WTC11 (cell line): ENCODE data around the gene SPTBN4. TPM values are rescaled to one million over a fixed set of nuclear protein-coding genes. Genes with fewer than 3 reads are reported as not detected.

Source experiments
- AR ChIP-seq: fragments of 250-450 bp; sonication (Bioruptor Pico); IDR thresholded peaks from 2 replicates; pipeline ENCODE4 v1.9.0; 2021; ENCODE audit warnings: mild to moderate bottlenecking
- ATF1 ChIP-seq: sonication (generic); formaldehyde crosslinking; IDR thresholded peaks from 2 replicates; pipeline ENCODE4 v1.8.1; 2023; ENCODE audit warnings: mild to moderate bottlenecking, moderate library complexity, missing genetic modification reagents
- CBFB ChIP-seq: sonication (generic); formaldehyde crosslinking; IDR thresholded peaks from 2 replicates; pipeline ENCODE4 v1.8.1; 2022; ENCODE audit warnings: mild to moderate bottlenecking, low read depth, missing genetic modification reagents
- EMX1 ChIP-seq: fragments of 250-450 bp; sonication (Bioruptor Pico); IDR thresholded peaks from 2 replicates; pipeline ENCODE4 v1.8.0; 2021; ENCODE audit warnings: mild to moderate bottlenecking
- ESRRA ChIP-seq: sonication (generic); formaldehyde crosslinking; IDR thresholded peaks from 2 replicates; pipeline ENCODE4 v1.8.1; 2022; ENCODE audit warnings: mild to moderate bottlenecking, missing genetic modification reagents, borderline replicate concordance
- FOXK1 ChIP-seq: sonication (generic); formaldehyde crosslinking; IDR thresholded peaks from 2 replicates; pipeline ENCODE4 v1.8.0; 2022; ENCODE audit warnings: mild to moderate bottlenecking, moderate library complexity, missing genetic modification reagents
- FOXP4 ChIP-seq: sonication (generic); formaldehyde crosslinking; IDR thresholded peaks from 2 replicates; pipeline ENCODE4 v1.8.0; 2022; ENCODE audit warnings: mild to moderate bottlenecking, missing genetic modification reagents
- GRHL2 ChIP-seq: fragments of 250-450 bp; sonication (Bioruptor Pico); IDR thresholded peaks from 2 replicates; pipeline ENCODE4 v1.8.0; 2022; ENCODE audit warnings: mild to moderate bottlenecking, moderate library complexity; ENCODE audit not compliant: insufficient replicate concordance, severe bottlenecking
- HMGA2 ChIP-seq: fragments of 250-450 bp; sonication (Bioruptor Pico); IDR thresholded peaks from 2 replicates; pipeline ENCODE4 v1.4.0; 2021; ENCODE audit warnings: mild to moderate bottlenecking, moderate library complexity
- IRF2 ChIP-seq: sonication (generic); formaldehyde crosslinking; IDR thresholded peaks from 2 replicates; pipeline ENCODE4 v1.8.0; 2022; ENCODE audit warnings: low read depth, missing genetic modification reagents, borderline replicate concordance
- KAT7 ChIP-seq: sonication (generic); formaldehyde crosslinking; IDR thresholded peaks from 2 replicates; pipeline ENCODE4 v1.8.1; 2023; ENCODE audit warnings: missing genetic modification reagents, mild to moderate bottlenecking, borderline replicate concordance
- MXD4 ChIP-seq: fragments of 250-450 bp; sonication (Bioruptor Pico); IDR thresholded peaks from 2 replicates; pipeline ENCODE4 v1.8.0; 2021; ENCODE audit warnings: mild to moderate bottlenecking, moderate library complexity, borderline replicate concordance
- MYBL2 ChIP-seq: sonication (generic); formaldehyde crosslinking; IDR thresholded peaks from 2 replicates; pipeline ENCODE4 v1.8.1; 2023; ENCODE audit warnings: mild to moderate bottlenecking, moderate library complexity, missing genetic modification reagents
- NFE2L1 ChIP-seq: sonication (generic); formaldehyde crosslinking; IDR thresholded peaks from 2 replicates; pipeline ENCODE4 v1.8.1; 2023; ENCODE audit warnings: missing genetic modification reagents
- NR1H2 ChIP-seq: sonication (generic); formaldehyde crosslinking; IDR thresholded peaks from 2 replicates; pipeline ENCODE4 v1.9.0; 2021; ENCODE audit warnings: mild to moderate bottlenecking, moderate library complexity, missing genetic modification reagents
- NR2C2 ChIP-seq: sonication (generic); formaldehyde crosslinking; IDR thresholded peaks from 2 replicates; pipeline ENCODE4 v1.8.0; 2022; ENCODE audit warnings: mild to moderate bottlenecking, missing genetic modification reagents
- OVOL2 ChIP-seq: fragments of 250-450 bp; sonication (Bioruptor Pico); IDR thresholded peaks from 2 replicates; pipeline ENCODE4 v1.9.0; 2021; ENCODE audit warnings: mild to moderate bottlenecking, borderline replicate concordance
- RELA ChIP-seq: sonication (generic); formaldehyde crosslinking; IDR thresholded peaks from 2 replicates; pipeline ENCODE4 v1.8.1; 2022; ENCODE audit warnings: missing genetic modification reagents, mild to moderate bottlenecking, borderline replicate concordance
- TCF7 ChIP-seq: sonication (generic); formaldehyde crosslinking; IDR thresholded peaks from 2 replicates; pipeline ENCODE4 v1.8.0; 2022; ENCODE audit warnings: mild to moderate bottlenecking, low read depth, missing genetic modification reagents, moderate library complexity
- ZBTB21 ChIP-seq: sonication (generic); formaldehyde crosslinking; IDR thresholded peaks from 2 replicates; pipeline ENCODE4 v1.8.1; 2023; ENCODE audit warnings: mild to moderate bottlenecking, missing genetic modification reagents, borderline replicate concordance
- ZNF219 ChIP-seq: sonication (generic); formaldehyde crosslinking; IDR thresholded peaks from 2 replicates; pipeline ENCODE4 v1.8.0; 2023; ENCODE audit warnings: missing genetic modification reagents, mild to moderate bottlenecking, borderline replicate concordance
- ZNF232 ChIP-seq: sonication (generic); formaldehyde crosslinking; IDR thresholded peaks from 2 replicates; pipeline ENCODE4 v1.8.0; 2022; ENCODE audit warnings: mild to moderate bottlenecking, missing genetic modification reagents
- ZNF396 ChIP-seq: fragments of 250-450 bp; sonication (Bioruptor Pico); IDR thresholded peaks from 2 replicates; pipeline ENCODE4 v1.8.0; 2021; ENCODE audit warnings: mild to moderate bottlenecking, moderate library complexity, borderline replicate concordance
- ZNF512 ChIP-seq: sonication (generic); formaldehyde crosslinking; IDR thresholded peaks from 2 replicates; pipeline ENCODE4 v1.8.1; 2022; ENCODE audit warnings: missing genetic modification reagents, borderline replicate concordance
- total RNA-seq: library from RNA; stranded (reverse); gene quantifications from 3 replicates; pipeline ENCODE4 v1.2.3, GENCODE V29; 2021
- TF ChIP-seq, protein P1 (sequence below): sonication (generic); formaldehyde crosslinking; conservative IDR thresholded peaks from 2 replicates; pipeline ENCODE4 v1.8.1; 2022; ENCODE audit warnings: mild to moderate bottlenecking, missing genetic modification reagents
- TF ChIP-seq, protein P2 (sequence below): fragments of 250-450 bp; sonication (Bioruptor Pico); IDR thresholded peaks from 2 replicates; pipeline ENCODE4 v1.9.0; 2021; ENCODE audit warnings: moderate library complexity, mild to moderate bottlenecking, inconsistent platforms, borderline replicate concordance
- TF ChIP-seq, protein P3 (sequence below): sonication (generic); formaldehyde crosslinking; IDR thresholded peaks from 2 replicates; pipeline ENCODE4 v1.8.0; 2023; ENCODE audit warnings: missing genetic modification reagents, mild to moderate bottlenecking, borderline replicate concordance

The SPTBN4 gene
- total RNA-seq, 1 experiment from 2014 or later = 2.8 TPM

- TF ChIP-seq AR (CRISPR knock-in tag) = no peak
- TF ChIP-seq EMX1 (CRISPR knock-in tag) = no peak
- TF ChIP-seq ATF1 (CRISPR knock-in tag) = no peak
- TF ChIP-seq MYBL2 (CRISPR knock-in tag) = peak; percentile 73; the same call in 1 of the 2 replicates
- no peak for TF ChIP-seq ZNF396
- no peak for TF ChIP-seq TCF7 (CRISPR knock-in tag)
- TF ChIP-seq, protein P1, sequence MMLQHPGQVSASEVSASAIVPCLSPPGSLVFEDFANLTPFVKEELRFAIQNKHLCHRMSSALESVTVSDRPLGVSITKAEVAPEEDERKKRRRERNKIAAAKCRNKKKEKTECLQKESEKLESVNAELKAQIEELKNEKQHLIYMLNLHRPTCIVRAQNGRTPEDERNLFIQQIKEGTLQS = no peak
- peak; percentile 84; the same call in 1 of the 2 replicates for TF ChIP-seq FOXP4 (CRISPR knock-in tag)
- no peak for TF ChIP-seq OVOL2
- TF ChIP-seq MXD4 (CRISPR knock-in tag) = no peak
- TF ChIP-seq ZNF512 (CRISPR knock-in tag) = no peak
- peak; percentile 78; the same call in 1 of the 2 replicates for TF ChIP-seq RELA (CRISPR knock-in tag)
- TF ChIP-seq ZBTB21 (CRISPR knock-in tag) = no peak; the same call in 1 of the 2 replicates
- no peak for TF ChIP-seq CBFB (CRISPR knock-in tag)
- no peak for TF ChIP-seq NFE2L1 (CRISPR knock-in tag)
- no peak for TF ChIP-seq HMGA2 (CRISPR knock-in tag)
- no peak for TF ChIP-seq NR2C2 (CRISPR knock-in tag)
- TF ChIP-seq FOXK1 (CRISPR knock-in tag) = peak; percentile 63; the same call in 1 of the 2 replicates
- no peak for TF ChIP-seq ZNF232 (CRISPR knock-in tag)
- TF ChIP-seq, protein P2, sequence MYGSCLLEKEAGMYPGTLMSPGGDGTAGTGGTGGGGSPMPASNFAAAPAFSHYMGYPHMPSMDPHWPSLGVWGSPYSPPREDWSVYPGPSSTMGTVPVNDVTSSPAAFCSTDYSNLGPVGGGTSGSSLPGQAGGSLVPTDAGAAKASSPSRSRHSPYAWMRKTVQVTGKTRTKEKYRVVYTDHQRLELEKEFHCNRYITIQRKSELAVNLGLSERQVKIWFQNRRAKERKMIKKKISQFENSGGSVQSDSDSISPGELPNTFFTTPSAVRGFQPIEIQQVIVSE (CRISPR knock-in tag) = no peak
- TF ChIP-seq ZNF219 (CRISPR knock-in tag) = no peak
- TF ChIP-seq KAT7 (CRISPR knock-in tag) = no peak
- TF ChIP-seq NR1H2 (CRISPR knock-in tag) = no peak
- no peak for TF ChIP-seq ESRRA (CRISPR knock-in tag)
- TF ChIP-seq GRHL2 (CRISPR knock-in tag) = no peak
- TF ChIP-seq, protein P3, sequence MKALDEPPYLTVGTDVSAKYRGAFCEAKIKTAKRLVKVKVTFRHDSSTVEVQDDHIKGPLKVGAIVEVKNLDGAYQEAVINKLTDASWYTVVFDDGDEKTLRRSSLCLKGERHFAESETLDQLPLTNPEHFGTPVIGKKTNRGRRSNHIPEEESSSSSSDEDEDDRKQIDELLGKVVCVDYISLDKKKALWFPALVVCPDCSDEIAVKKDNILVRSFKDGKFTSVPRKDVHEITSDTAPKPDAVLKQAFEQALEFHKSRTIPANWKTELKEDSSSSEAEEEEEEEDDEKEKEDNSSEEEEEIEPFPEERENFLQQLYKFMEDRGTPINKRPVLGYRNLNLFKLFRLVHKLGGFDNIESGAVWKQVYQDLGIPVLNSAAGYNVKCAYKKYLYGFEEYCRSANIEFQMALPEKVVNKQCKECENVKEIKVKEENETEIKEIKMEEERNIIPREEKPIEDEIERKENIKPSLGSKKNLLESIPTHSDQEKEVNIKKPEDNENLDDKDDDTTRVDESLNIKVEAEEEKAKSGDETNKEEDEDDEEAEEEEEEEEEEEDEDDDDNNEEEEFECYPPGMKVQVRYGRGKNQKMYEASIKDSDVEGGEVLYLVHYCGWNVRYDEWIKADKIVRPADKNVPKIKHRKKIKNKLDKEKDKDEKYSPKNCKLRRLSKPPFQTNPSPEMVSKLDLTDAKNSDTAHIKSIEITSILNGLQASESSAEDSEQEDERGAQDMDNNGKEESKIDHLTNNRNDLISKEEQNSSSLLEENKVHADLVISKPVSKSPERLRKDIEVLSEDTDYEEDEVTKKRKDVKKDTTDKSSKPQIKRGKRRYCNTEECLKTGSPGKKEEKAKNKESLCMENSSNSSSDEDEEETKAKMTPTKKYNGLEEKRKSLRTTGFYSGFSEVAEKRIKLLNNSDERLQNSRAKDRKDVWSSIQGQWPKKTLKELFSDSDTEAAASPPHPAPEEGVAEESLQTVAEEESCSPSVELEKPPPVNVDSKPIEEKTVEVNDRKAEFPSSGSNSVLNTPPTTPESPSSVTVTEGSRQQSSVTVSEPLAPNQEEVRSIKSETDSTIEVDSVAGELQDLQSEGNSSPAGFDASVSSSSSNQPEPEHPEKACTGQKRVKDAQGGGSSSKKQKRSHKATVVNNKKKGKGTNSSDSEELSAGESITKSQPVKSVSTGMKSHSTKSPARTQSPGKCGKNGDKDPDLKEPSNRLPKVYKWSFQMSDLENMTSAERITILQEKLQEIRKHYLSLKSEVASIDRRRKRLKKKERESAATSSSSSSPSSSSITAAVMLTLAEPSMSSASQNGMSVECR = peak; percentile 64
- no peak for TF ChIP-seq IRF2
These were observed 45.7 kb upstream of the SPTBN4 start (continued) for GRCh38 chr19:40420766-40421765.
